Omental fat pad (tissue), 4 donors: ENCODE results near the gene DCUN1D3. TPM values are rescaled to one million over a fixed set of nuclear protein-coding genes. Genes with fewer than 3 reads are reported as not detected.
"Not testable (repeated sequence)": the region's sequence is repeated elsewhere in the genome, so short reads cannot be mapped to it uniquely, and the experiment has no call there.

Experiments
- ATAC-seq: fragments of 150-250 bp; one replicate; pipeline ENCODE4 v1.9.1; 2016; ENCODE audit warnings: mild to moderate bottlenecking, moderate library complexity; ENCODE audit not compliant: low FRiP score
- DNase-seq: peaks from one replicate; pipeline ENCODE4 v3.0.0-alpha.2; 2019; ENCODE audit warnings: low spot score
- total RNA-seq, 4 donors: library from RNA; depleted of rRNA; stranded (reverse); fragments of >200 nt; gene quantifications; one replicate each; pipeline ENCODE4 v1.1.0, GENCODE V29; 2016
- TF ChIP-seq, protein P1 (sequence below), 3 donors: fragments of 450-650 bp; IDR thresholded peaks; one replicate each; pipeline ENCODE4 v1.5.1; 2016 to 2017; ENCODE audit warnings: antibody characterized with exemption in 3 of 3, mild to moderate bottlenecking in 3 of 3, moderate library complexity in 2 of 3

DCUN1D3 gene, protein sequence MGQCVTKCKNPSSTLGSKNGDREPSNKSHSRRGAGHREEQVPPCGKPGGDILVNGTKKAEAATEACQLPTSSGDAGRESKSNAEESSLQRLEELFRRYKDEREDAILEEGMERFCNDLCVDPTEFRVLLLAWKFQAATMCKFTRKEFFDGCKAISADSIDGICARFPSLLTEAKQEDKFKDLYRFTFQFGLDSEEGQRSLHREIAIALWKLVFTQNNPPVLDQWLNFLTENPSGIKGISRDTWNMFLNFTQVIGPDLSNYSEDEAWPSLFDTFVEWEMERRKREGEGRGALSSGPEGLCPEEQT
- total RNA-seq: 100 to 1,000 TPM in 1 of 4 donors, 10 to 100 TPM in 3; 37.4 to 103 (median 79.9) TPM

DNA sequence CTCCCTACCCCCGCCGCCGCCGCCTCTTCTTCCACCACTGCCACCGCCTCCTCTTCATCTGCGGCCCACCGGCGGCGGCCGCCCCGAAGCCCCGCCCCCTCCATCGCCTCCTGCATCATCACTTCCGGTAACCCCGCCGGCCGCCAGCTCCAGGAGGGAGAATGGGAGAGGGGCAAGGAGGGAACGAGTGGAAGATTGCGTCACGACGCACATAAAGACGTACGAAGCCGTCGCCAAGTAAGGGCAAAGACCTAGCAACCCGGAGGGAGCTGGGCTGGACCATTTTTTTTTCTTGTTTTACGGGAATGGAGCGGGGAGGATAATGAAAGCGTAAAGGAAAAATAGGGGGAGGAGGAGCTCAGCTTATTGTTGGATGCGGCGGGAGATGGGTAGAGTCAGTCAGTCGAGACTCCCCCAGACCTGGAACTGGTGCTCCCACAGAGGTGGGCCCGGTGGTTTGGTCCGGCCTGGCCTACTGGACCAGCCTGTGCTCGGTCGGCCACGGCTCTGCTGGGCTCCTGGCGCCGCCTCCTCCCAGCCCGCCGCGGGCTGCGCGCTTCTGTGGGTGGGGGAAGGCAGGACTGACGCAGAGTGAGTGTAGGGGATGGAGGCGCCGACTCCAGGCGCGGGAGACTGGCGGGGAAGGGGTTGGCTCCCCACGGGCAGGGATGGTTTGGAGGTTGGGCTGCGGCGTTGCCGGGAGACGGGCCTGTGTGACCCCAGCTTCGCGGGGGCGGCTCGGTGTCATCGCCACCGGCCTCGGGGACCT is at the start of gene DCUN1D3, which contains the start of gene LYRM1:
TSS of gene DCUN1D3 (minus strand) at position 60 of the 769 bp plus-strand sequence. CDS start 37,820 bp downstream, outside the sequence.
TSS of gene LYRM1 (plus strand) at position 473 of the 769 bp plus-strand sequence. CDS start 14,785 bp downstream, outside the sequence.
- TF ChIP-seq, protein P1, sequence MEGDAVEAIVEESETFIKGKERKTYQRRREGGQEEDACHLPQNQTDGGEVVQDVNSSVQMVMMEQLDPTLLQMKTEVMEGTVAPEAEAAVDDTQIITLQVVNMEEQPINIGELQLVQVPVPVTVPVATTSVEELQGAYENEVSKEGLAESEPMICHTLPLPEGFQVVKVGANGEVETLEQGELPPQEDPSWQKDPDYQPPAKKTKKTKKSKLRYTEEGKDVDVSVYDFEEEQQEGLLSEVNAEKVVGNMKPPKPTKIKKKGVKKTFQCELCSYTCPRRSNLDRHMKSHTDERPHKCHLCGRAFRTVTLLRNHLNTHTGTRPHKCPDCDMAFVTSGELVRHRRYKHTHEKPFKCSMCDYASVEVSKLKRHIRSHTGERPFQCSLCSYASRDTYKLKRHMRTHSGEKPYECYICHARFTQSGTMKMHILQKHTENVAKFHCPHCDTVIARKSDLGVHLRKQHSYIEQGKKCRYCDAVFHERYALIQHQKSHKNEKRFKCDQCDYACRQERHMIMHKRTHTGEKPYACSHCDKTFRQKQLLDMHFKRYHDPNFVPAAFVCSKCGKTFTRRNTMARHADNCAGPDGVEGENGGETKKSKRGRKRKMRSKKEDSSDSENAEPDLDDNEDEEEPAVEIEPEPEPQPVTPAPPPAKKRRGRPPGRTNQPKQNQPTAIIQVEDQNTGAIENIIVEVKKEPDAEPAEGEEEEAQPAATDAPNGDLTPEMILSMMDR (IDR thresholded peaks at IDR 0.05): no peak
- ATAC-seq (peak; percentile 89), DNase-seq (peak; percentile 90)

DNA sequence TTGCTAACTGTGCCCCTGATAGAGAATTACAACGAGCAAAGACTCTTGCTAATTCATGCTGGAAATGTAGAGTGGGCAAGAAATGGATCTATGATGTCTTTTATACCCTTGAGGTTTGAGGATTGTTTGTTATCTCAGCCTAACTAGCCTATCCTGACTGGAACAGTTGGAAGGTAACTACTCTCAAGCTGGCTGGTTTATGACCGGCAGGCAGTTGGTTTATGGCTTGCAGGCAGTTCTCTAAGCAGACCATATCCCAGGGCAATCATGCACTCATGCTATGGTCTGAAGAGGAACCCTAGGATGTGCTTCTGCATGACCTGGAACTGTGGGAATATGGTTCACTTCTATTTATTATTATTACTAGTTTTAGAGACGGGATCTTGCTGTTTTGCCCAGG is 49.5 kb upstream of the DCUN1D3 start:
- TF ChIP-seq, protein P1 (IDR thresholded peaks at IDR 0.05): no peak
- ATAC-seq: no peak
- no peak for DNase-seq

DNA sequence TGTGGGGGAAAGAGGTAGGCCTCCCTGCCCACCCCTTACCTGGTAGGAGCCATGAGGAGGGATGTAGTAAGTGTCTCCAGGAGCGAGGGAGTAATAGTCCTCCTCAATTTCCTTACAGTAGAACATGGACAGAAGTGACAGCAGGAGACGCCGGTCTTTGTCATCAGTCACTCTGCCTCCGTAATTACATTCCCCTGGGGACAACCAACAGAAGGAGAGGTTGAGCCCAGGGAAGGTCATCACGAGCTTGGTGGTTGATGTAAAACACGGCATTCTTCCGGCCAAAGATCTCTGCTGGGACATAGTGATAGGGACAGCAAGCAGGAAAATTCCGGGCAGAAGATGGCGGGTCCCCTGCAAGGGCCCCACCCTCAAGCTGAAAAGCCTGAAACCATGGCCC is 48.3 kb upstream of the DCUN1D3 start:
- TF ChIP-seq, protein P1 (IDR thresholded peaks at IDR 0.05): no peak
- ATAC-seq (no peak), DNase-seq (no peak)

DNA sequence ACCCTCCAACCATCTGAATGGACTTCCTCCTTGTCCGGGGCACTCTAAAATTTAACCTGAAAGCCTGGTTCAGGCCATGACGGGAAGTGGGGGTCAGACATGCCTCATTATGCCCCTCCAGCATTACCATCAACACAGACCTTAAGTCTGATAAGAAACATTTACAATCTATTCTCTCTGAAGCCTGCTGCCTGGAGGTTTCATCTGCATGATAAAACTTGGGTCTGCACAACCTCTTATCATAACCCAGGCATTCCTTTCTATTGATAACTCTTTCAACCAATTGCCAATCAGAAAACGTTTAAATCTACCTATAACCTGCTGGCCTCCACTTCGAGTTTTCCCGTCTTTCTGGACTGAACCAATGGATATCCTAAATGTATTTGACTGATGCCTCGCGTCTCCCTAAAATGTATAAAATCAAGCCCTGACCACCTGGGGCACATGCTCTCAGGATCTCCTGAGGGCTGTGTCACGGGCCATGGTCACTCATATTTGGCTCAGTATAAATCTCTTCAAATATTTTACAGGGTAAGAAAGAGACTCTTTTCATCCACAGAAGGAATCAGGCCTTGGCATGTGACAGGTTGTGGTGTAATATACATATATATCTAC is 46.0 kb upstream of the DCUN1D3 start:
- TF ChIP-seq, protein P1 (IDR thresholded peaks at IDR 0.05): no peak
- no peak for ATAC-seq
- no peak for DNase-seq

DNA sequence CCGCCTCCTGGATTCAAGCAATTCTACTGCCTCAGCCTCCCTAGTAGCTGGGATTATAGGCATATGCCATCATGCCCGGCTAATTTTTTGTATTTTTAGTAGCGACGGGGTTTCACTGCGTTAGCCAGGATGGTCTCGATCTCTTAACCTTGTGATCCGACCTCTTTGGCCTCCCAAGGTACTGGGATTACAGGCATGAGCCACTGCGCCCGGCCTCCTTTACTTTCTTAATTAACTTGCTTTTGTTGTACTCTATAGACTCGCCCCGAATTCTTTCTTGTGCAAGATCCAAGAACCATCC is 45.4 kb upstream of the DCUN1D3 start:
- not testable (repeated sequence) for DNase-seq, ATAC-seq

DNA sequence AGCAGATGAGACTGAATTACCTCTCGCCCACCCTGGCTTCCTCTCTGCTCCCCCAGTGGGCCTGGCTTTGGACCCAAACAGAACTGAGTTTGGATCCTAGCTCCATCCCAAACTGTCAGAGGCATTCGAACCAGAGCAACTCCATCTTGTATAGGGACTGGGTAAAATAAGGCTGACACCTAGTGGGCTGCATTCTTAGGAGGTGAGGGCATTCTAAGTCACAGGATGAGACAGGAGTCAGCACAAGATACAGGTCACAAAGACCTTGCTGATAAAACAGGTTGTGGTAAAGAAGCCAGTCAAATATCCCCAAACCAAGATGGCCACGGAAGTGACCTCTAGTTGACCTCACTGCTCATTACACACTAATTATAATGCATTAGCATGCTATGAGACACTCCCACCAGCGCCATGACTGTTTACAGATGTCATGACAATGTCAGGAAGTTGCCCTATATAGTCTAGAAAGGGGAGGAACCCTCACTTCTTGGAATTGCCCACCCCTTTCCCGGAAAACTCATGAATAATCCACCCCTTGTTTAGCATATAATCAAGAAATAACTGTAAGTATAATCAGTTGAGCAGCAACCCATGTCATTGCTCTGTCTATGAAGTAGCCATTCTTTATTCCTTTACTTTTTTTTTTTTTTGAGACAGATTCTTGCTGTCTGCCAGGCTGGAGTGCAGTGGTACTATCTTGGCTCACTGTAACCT is 44.9 kb upstream of the DCUN1D3 start:
- TF ChIP-seq, protein P1 (IDR thresholded peaks at IDR 0.05): no peak
- ATAC-seq (no peak), DNase-seq (no peak)

DNA sequence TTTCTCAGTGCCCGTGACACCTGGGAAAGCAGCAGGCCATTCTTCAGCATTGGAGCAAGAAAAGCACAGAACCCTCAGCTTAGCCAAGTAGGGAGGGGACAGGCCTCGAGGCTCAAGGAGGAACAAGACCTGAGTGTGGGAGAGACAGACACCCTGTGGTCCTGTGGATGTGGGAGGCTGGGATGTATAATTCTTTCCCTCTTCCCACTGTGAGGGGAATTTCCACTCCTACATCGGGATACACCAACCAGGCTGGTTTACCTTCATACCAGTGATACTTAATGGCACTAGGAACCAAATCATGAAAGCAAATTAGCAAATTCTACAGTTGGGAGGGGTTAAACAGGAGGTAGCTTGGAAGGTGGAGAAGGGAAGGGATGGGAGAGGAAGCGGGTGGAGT is 42.1 kb upstream of the DCUN1D3 start:
- ATAC-seq (no peak), DNase-seq (no peak)
- TF ChIP-seq, protein P1 (IDR thresholded peaks at IDR 0.05): no peak
